ENCODE measurements around the gene NCBP2.

The NCBP2 gene

GRCh38 chr3:196941729-196942225 is 551 bp downstream of the NCBP2 start:
- peak in 15 of 51 donors; percentile 32 to 75 (median 57) for DNase-seq

GRCh38 chr3:196938576-196938975 is 3.8 kb downstream of the NCBP2 start:
- no peak for DNase-seq

GRCh38 chr3:196938124-196938523 is 4.2 kb downstream of the NCBP2 start:
- DNase-seq, result no peak

GRCh38 chr3:196936288-196936687 is 6.0 kb downstream of the NCBP2 start:
- DNase-seq, result no peak

GRCh38 chr3:196932600-196932999 is 9.7 kb downstream of the NCBP2 start:
- DNase-seq, result no peak

- no peak for DNase-seq
Observed at GRCh38 chr3:196931828-196932587, 10.3 kb downstream of the NCBP2 start.

GRCh38 chr3:196931157-196931556 is 11.2 kb downstream of the NCBP2 start:
- no peak for DNase-seq

GRCh38 chr3:196927571-196928453 is 14.5 kb downstream of the NCBP2 start:
- DNase-seq, result peak in 1 of 51 donors; percentile 7

GRCh38 chr3:196920733-196921132 is 21.6 kb downstream of the NCBP2 start:
- peak in 1 of 51 donors; percentile 0 for DNase-seq

- DNase-seq, result no peak
Observed at GRCh38 chr3:196918968-196919367, 23.4 kb downstream of the NCBP2 start.

- no peak for DNase-seq
Observed at GRCh38 chr3:196916995-196917394, 25.3 kb downstream of the NCBP2 start.

- no peak for DNase-seq
Observed at GRCh38 chr3:196916221-196916620, 26.1 kb downstream of the NCBP2 start.

- no peak for DNase-seq
Observed at GRCh38 chr3:196915375-196915774, 27.0 kb downstream of the NCBP2 start.

GRCh38 chr3:196914866-196915265 is 27.5 kb downstream of the NCBP2 start:
- no peak for DNase-seq

GRCh38 chr3:196903740-196904139 is 38.6 kb downstream of the NCBP2 start:
- no peak for DNase-seq

GRCh38 chr3:196902296-196902695 is 40.0 kb downstream of the NCBP2 start:
- DNase-seq, result no peak

GRCh38 chr3:196901768-196902167 is 40.6 kb downstream of the NCBP2 start:
- no peak for DNase-seq

- no peak for DNase-seq
Observed at GRCh38 chr3:196896229-196896628, 46.1 kb downstream of the NCBP2 start.

- no peak for DNase-seq
Observed at GRCh38 chr3:196894557-196895295, 47.6 kb downstream of the NCBP2 start.

GRCh38 chr3:196889844-196890708 is 52.3 kb downstream of the NCBP2 start:
- DNase-seq, result no peak

- peak in 1 of 51 donors; percentile 1 for DNase-seq
Observed at GRCh38 chr3:196886144-196886543, 56.2 kb downstream of the NCBP2 start.

Measured in hypothalamus (tissue), 51 donors.